ENCODE data around the gene TDRD7.

Gene TDRD7

GRCh38 chr9:97510797-97511654 is 99.1 kb downstream of the TDRD7 start:
- Histone ChIP-seq H3K9me3 (no peaks in the 10 kb centered on the region), H3K4me1 (peaks cover 0 to 76% (median 19%) of the 10 kb centered on the region in 4 donors), H3K27me3 (no peaks in the 10 kb centered on the region), H3K27ac (peak overlapping the region; percentile 34 to 61), H3K4me3 (no peak overlapping the region), H3K36me3 (peaks cover 0 to 5% (median 3%) of the 10 kb centered on the region in 3 donors)
- no peak for TF ChIP-seq CTCF (IDR thresholded peaks at IDR 0.05)
- peak in 1 of 2 donors; percentile 25 for DNase-seq
- intact Hi-C loops (cut with DNase I; ENCODE audit: low total_unique reads) = no loop called here

GRCh38 chr9:97511655-97512427 is 99.9 kb downstream of the TDRD7 start:
- intact Hi-C loops (cut with DNase I; ENCODE audit: low total_unique reads) = no loop called here
- no peak for DNase-seq
- H3K4me1 ChIP-seq = peaks cover 0 to 76% (median 25%) of the 10 kb centered on the region in 4 donors

GRCh38 chr9:97512966-97513560 is 101.2 kb downstream of the TDRD7 start:
- Histone ChIP-seq H3K36me3 (peaks cover 0 to 5% (median 3%) of the 10 kb centered on the region in 3 donors), H3K4me1 (peaks cover 0 to 77% (median 36%) of the 10 kb centered on the region in 4 donors), H3K27me3 (no peaks in the 10 kb centered on the region), H3K27ac (no peak overlapping the region), H3K4me3 (no peak overlapping the region), H3K9me3 (no peaks in the 10 kb centered on the region)
- TF ChIP-seq CTCF (IDR thresholded peaks at IDR 0.05) = no peak
- peak in 1 of 2 donors; percentile 23 for DNase-seq
- intact Hi-C loops (cut with DNase I; ENCODE audit: low total_unique reads) = no loop called here

More at GRCh38 chr9:97511655-97512427, 99.9 kb downstream of the TDRD7 start:
- Histone ChIP-seq H3K36me3 (peaks cover 0 to 5% (median 3%) of the 10 kb centered on the region in 3 donors), H3K4me3 (no peak overlapping the region), H3K27me3 (no peaks in the 10 kb centered on the region), H3K9me3 (no peaks in the 10 kb centered on the region), H3K27ac (peak overlapping the region; percentile 34 to 53)
- no peak for TF ChIP-seq CTCF (IDR thresholded peaks at IDR 0.05)

- Histone ChIP-seq H3K4me1 (peaks cover 0 to 77% (median 46%) of the 10 kb centered on the region in 4 donors), H3K9me3 (no peaks in the 10 kb centered on the region), H3K36me3 (peaks cover 0 to 5% (median 3%) of the 10 kb centered on the region in 3 donors), H3K27me3 (no peaks in the 10 kb centered on the region), H3K4me3 (no peak overlapping the region), H3K27ac (peak overlapping the region in 1 of 2 donors; percentile 82)
- intact Hi-C loops (cut with DNase I; ENCODE audit: low total_unique reads) = no loop called here
- DNase-seq = no peak
- TF ChIP-seq CTCF (IDR thresholded peaks at IDR 0.05) = no peak
Observed at GRCh38 chr9:97514531-97514930, 102.6 kb downstream of the TDRD7 start.

GRCh38 chr9:97515662-97516061 is 103.8 kb downstream of the TDRD7 start:
- H3K9me3 ChIP-seq = no peaks in the 10 kb centered on the region
- H3K36me3 ChIP-seq = peaks cover 0 to 12% (median 3%) of the 10 kb centered on the region in 3 donors
- peaks cover 0 to 77% (median 53%) of the 10 kb centered on the region in 4 donors for H3K4me1 ChIP-seq
- no peaks in the 10 kb centered on the region for H3K27me3 ChIP-seq
- no peak overlapping the region for H3K4me3 ChIP-seq
- TF ChIP-seq CTCF (IDR thresholded peaks at IDR 0.05) = no peak
- no peak for DNase-seq
- intact Hi-C loops (cut with DNase I; ENCODE audit: low total_unique reads) = no loop called here
- H3K27ac ChIP-seq = peak overlapping the region; percentile 71 to 82
